CD4-positive, alpha-beta T cell treated with Interleukin-17A for 1 hour (primary cell): ENCODE data around the gene KAZN.
A peak's percentile ranks its signal among the peaks of the same experiment; 100 is the strongest.
"Not testable (repeated sequence)": the region's sequence is repeated elsewhere in the genome, so short reads cannot be mapped to it uniquely, and the experiment has no call there.

Experiments
- DNase-seq: peaks from one replicate; pipeline ENCODE4 v3.0.0-alpha.2; 2020

Gene KAZN

GRCh38 chr1:15022048-15022447 is 423.6 kb downstream of the KAZN start:
- DNase-seq: no peak

DNA sequence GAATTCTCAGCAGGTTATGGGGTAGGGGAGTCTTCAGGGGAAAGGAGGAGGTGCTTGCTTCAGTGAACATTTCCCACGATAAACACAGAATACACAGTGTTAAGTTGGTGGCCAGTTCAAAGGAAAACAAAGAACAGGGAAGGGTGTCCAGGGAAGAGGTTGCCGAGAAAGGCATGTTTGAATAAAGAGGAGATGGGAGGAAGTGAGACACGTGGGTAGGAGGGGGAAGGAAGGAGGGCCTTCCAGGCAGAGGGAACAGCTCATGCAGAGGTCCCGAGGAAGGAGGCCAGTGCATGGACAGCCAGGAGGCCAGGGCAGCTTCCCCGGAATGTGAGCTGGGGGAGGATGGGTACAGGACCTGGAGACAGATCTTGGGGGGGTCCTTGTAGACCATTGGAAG is 424.7 kb downstream of the KAZN start:
- no peak for DNase-seq

GRCh38 chr1:15023976-15024375 is 425.5 kb downstream of the KAZN start:
- no peak for DNase-seq

DNA sequence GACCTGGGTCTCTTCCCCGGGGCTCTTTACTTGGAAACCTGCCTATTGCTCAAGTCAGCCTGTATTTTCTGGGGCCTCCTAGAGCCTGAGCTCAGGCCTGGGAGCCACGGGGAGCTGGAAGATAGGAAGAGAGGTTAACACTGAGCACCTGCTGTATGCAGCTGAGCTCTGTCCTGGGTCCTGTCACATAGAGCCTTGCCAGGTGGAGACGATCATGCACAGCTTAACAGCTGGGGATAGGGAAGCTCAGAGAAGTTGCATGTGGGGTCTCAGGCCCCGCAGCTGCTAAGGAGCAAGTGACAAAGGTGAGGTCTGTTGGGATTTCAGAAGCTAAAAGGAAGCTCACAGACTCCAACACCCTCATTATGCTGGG is 427.6 kb downstream of the KAZN start:
- DNase-seq: no peak

DNA sequence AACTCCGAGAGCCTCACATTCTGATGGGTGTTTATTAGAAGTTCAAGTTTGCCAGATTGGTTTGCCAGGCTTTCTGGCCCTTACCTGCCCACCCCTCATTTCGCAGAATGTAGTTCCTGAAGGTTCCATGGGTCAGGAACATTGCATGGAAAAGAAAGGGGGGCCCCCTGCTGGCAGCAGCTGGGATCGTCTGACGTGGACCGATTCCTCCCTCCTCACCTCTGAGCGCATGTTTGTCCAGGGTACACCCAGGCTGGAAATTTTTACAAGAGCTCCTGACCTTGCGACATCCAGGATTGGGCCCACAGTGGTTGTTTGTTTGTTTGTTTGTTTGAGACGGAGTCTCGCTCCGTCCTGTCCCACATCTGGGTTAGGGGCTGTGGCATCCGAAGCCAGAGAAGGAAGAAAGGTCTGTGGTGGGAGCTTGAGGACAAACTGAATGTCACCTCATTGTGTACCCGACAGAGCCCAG is 429.1 kb downstream of the KAZN start:
- DNase-seq: no peak

DNA sequence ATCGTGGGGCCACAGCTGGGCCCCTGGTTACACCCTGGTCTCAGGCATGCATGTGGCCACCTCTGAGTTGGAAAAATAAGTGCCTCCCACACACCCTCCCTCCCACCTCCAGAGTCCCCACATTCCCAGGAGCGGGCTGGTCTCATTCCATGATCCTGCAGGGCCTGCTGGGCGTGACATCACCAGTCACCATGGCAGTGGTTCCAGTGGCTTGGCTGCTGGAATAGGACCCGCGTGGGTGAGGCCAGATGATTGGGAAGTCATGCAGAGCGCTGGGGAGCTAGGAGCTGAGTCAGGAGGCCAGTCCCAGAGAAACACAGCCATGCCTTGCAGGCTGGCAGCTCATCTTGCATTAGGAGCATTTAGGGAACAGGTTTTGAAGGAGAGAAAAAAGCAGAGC is 429.6 kb downstream of the KAZN start:
- DNase-seq: no peak

GRCh38 chr1:15028616-15029015 is 430.1 kb downstream of the KAZN start:
- DNase-seq: no peak

- no peak for DNase-seq
Observed at GRCh38 chr1:15029036-15029435, 430.6 kb downstream of the KAZN start.

- no peak for DNase-seq
Observed at GRCh38 chr1:15029786-15030185, 431.3 kb downstream of the KAZN start.

DNA sequence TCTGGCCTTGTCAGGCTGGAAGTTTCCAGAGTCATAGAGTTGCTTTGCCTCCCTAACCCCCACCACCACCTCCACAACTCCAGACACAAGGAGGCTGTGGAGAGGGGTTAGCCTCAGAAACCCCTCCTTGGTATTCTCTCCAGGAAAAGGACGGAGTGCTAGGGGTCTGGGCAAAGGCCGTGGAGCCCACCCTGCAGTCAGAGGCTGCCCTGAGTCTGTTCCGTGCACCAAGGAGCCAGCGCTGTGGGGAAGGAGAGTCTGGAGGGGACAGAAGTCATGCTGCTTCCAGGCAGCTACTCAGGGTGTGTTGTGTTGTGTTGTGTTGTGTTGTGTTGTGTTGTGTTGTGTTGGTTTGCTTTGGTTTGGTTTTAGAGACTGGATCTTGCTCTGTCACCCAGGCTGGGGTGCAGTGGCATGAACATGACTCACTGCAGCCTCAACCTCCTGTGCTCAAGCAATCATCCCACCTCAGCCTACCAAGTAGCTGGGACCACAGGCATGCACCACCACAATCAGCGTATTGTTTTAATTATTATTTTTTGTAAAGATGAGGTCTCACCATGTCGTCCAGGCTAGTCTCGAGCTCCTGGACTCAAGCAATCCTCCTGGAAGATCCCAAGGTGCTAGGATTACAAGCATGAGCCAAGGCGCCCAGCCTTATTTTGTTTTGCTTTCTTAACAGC is 432.9 kb downstream of the KAZN start:
- DNase-seq: no peak

- DNase-seq: no peak
Observed at GRCh38 chr1:15033264-15033663, 434.8 kb downstream of the KAZN start.

GRCh38 chr1:15034656-15035055 is 436.2 kb downstream of the KAZN start:
- DNase-seq: no peak

GRCh38 chr1:15035236-15035635 is 436.8 kb downstream of the KAZN start:
- DNase-seq: no peak

DNA sequence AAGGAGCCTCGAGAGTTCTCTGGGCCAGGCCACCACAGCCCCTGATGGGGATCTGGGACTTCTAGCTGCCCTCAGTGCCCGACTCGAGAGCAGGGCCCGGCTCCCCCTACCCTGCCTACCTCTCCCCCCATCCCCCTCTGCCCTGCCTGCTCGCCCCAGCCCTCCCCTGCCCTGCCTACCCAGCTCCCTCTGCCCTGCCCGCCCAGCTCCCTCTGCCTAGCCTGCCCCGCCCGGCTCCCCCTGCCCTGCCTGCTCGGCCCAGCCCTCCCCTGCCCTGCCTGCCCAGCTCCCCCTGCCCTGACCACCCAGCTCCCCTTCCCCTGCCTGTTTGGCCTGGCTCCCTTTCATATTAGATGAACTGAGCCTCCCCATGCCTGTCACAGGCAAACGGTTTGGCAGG is 437.6 kb downstream of the KAZN start:
- no peak for DNase-seq

DNA sequence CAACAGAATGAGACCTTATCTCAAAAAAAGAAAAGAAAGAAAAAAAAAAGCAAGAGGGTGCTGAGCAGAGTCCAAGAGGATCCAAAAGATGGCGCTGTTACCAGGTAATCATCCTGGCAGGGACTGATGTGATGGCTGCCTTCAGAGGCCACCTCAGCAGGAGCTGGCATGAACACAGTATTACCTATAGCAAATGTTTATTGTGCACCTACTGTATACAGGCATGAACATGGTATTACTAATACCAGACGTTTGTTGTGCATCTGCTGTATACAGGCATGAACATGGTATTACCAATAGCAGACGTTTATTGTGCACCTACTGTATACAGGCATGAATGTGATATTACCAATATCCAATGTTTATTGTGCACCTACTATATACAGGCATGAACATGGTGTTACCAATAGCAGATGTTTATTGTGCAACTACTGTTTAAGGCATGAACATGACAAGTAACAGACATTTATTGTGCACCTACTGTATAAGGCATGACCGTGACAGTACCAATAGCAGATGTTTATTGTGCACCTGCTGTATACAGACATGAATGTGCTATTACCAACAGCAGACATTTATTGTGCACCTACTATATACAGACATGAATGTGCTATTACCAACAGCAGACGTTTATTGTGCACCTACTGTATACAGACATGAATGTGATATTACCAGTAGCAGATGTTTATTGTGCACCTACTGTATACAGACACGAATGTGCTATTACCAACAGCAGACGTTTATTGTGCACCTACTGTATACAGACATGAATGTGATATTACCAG is 439.9 kb downstream of the KAZN start:
- peak; percentile 8 for DNase-seq

DNA sequence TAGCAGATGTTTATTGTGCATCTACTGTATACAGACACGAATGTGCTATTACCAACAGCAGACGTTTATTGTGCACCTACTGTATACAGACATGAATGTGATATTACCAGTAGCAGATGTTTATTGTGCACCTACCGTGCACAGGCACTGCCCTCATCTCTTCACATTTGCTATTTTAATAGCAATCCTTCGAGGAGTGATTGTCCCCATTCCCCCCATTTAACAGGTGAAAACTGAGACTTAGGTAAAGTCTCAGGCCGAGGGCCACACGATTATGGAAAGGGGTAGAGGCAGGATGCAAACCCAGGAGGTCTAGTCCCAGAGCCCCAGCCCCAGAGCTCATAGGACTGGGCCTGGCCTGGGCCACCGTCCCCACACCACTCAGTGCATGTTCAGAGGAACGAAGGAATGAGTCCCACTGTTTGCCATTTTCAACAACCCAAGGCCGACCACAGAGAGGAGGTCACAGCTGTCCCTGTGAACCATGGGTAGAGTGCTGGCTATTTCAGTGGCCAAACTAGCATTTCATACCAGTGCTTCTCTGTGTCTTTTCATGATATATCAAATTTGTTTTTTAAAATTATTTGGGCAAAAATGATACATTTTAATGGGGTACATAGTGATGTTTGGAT is 440.6 kb downstream of the KAZN start:
- no peak for DNase-seq

GRCh38 chr1:15039901-15040300 is 441.4 kb downstream of the KAZN start:
- DNase-seq: no peak

DNA sequence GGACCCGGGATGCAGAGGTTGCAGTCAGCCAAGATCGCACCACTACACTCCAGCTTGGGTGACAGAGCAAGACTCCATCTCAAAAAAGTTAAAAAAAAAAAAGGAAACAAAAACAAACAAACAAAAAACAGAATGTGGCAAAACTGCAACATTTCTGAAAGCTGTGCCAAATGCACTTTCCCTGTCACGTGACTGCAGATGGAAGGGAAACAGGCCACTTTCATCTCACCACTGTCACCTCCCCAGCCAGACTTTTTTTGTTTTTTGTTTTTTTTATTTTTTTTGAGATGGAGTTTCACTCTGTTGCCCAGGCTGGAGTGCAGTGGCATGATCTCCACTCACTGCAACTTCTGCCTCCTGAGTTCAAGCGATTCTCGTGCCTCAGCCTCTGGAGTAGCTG is 442.2 kb downstream of the KAZN start:
- not testable (repeated sequence) for DNase-seq

GRCh38 chr1:15042866-15043265 is 444.4 kb downstream of the KAZN start:
- DNase-seq: no peak

- no peak for DNase-seq
Observed at GRCh38 chr1:15043934-15044333, 445.4 kb downstream of the KAZN start.

DNA sequence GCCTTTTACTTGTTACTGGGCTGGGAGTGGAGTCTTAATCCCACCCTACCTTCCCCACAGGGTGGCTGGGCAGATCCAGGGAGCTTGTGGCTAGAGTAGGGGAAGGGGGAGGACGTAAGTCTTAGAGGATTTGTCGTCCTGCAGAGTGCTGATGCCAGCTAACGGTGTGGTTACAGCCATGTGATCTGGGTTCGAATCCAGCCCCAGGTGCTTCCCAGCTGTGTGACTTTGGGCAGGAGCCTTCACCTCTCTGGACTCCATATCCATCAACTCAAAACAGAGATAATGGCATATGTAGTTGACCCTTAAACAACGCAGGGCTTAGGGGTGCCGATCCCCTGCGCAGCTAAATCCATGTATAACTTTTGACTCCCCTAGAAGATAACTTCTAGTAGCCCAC is 446.6 kb downstream of the KAZN start:
- no peak for DNase-seq

GRCh38 chr1:15046487-15047165 is 448.1 kb downstream of the KAZN start:
- peak; percentile 34 for DNase-seq

- DNase-seq: no peak
Observed at GRCh38 chr1:15047237-15047636, 448.8 kb downstream of the KAZN start.
